Smooth muscle cell (in vitro differentiated cells): Measurements from ENCODE around the gene HCRT. TPM values are rescaled to one million over a fixed set of nuclear protein-coding genes. Genes with fewer than 3 reads are reported as not detected.
"Not testable (repeated sequence)": the region's sequence is repeated elsewhere in the genome, so short reads cannot be mapped to it uniquely, and the experiment has no call there.

Source experiments
- DNase-seq: peaks from one replicate; lab custom pipeline; 2025; ENCODE audit not compliant: unreplicated experiment; lab: John Stamatoyannopoulos, UW
- H2AFZ ChIP-seq: fragments of 200-600 bp; sonication (generic); 2 replicates; pipeline ENCODE4 v1.6.0; 2016; ENCODE audit warnings: antibody characterized with exemption, low read depth, mild to moderate bottlenecking
- H3F3A ChIP-seq: fragments of 200-600 bp; sonication (generic); 2 replicates; pipeline ENCODE4 v1.6.0; 2017; ENCODE audit warnings: antibody characterized with exemption, low read depth
- H3K27ac ChIP-seq: fragments of 200-600 bp; sonication (generic); 2 replicates; pipeline ENCODE4 v1.5.1; 2016; ENCODE audit warnings: low read depth, mild to moderate bottlenecking
- H3K27me3 ChIP-seq: fragments of 200-600 bp; sonication (generic); 2 replicates; pipeline ENCODE4 v1.6.1; 2016; ENCODE audit warnings: low read depth, mild to moderate bottlenecking
- H3K36me3 ChIP-seq: fragments of 200-600 bp; sonication (generic); 2 replicates; pipeline ENCODE4 v1.5.1; 2016; ENCODE audit warnings: low read depth
- H3K4me1 ChIP-seq: fragments of 200-600 bp; sonication (generic); 2 replicates; pipeline ENCODE4 v1.5.1; 2016; ENCODE audit warnings: low read depth
- H3K4me2 ChIP-seq: fragments of 200-600 bp; sonication (generic); 2 replicates; pipeline ENCODE4 v1.6.0; 2016; ENCODE audit warnings: mild to moderate bottlenecking
- H3K4me3 ChIP-seq: fragments of 200-600 bp; sonication (generic); 2 replicates; pipeline ENCODE4 v1.5.1; 2016; ENCODE audit warnings: mild to moderate bottlenecking
- H3K79me2 ChIP-seq: fragments of 200-600 bp; sonication (generic); 2 replicates; pipeline ENCODE4 v1.6.0; 2016; ENCODE audit warnings: low read depth, mild to moderate bottlenecking
- H3K9ac ChIP-seq: fragments of 200-600 bp; sonication (generic); 2 replicates; pipeline ENCODE4 v1.6.0; 2016; ENCODE audit warnings: low read depth
- H3K9me3 ChIP-seq: fragments of 200-600 bp; sonication (generic); replicated peaks from 2 replicates; pipeline ENCODE4 v1.5.1; 2016; ENCODE audit warnings: low read depth
- H4K20me1 ChIP-seq: fragments of 200-600 bp; sonication (generic); 2 replicates; pipeline ENCODE4 v1.6.0; 2016; ENCODE audit warnings: low read depth
- WGBS: methylation state at CpG from one replicate; pipeline ENCODE4 v1.1.7; 2016; ENCODE audit warnings: low lambda C conversion rate; 5-methylcytosine and 5-hydroxymethylcytosine counted together
- polyA plus RNA-seq: library from polyadenylated mRNA; unstranded; fragments of >200 nt; fragmentation: Nextera tagmentation; extraction: Ambion mirVana; gene quantifications from 2 replicates; pipeline ENCODE4 v1.2.1, GENCODE V29; 2016
- total RNA-seq: library from RNA; depleted of rRNA; stranded (reverse); fragments of >200 nt; gene quantifications from 2 replicates; pipeline ENCODE4 v1.2.3, GENCODE V29; 2014
- TF ChIP-seq, protein P1 (sequence below): fragments of 200-600 bp; sonication (generic); IDR thresholded peaks from 2 replicates; pipeline ENCODE4 v1.5.1; 2017; ENCODE audit warnings: borderline replicate concordance, mild to moderate bottlenecking, antibody characterized with exemption; ENCODE audit not compliant: insufficient read depth, poor library complexity, severe bottlenecking

Gene HCRT
- total and polyA plus RNA-seq, 2 experiments from 2014 or later: not detected

DNA sequence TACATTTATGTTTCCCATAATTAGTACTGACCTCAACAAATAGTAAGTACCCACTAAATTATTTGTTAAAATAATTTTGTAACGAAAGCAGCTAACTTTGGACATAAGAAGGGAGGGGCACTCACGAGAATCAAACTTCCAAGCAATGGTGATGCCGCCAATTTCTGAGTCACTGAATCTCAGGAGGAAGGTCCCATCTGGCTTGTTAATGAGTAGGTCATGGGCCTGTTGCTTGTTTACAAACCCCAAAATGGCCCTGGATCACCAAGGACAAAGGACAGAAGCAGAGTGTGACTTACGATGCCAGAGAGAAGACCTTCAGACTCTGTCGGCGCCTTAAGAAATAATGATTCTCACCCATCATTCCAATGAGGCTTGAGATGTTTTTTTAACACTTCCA is 24.8 kb upstream of the HCRT start:
- H3K27ac ChIP-seq: no peak overlapping the region
- no peak overlapping the region for H3K4me2 ChIP-seq
- no peak for DNase-seq
- H3K9ac ChIP-seq: no peak overlapping the region
- TF ChIP-seq, protein P1, sequence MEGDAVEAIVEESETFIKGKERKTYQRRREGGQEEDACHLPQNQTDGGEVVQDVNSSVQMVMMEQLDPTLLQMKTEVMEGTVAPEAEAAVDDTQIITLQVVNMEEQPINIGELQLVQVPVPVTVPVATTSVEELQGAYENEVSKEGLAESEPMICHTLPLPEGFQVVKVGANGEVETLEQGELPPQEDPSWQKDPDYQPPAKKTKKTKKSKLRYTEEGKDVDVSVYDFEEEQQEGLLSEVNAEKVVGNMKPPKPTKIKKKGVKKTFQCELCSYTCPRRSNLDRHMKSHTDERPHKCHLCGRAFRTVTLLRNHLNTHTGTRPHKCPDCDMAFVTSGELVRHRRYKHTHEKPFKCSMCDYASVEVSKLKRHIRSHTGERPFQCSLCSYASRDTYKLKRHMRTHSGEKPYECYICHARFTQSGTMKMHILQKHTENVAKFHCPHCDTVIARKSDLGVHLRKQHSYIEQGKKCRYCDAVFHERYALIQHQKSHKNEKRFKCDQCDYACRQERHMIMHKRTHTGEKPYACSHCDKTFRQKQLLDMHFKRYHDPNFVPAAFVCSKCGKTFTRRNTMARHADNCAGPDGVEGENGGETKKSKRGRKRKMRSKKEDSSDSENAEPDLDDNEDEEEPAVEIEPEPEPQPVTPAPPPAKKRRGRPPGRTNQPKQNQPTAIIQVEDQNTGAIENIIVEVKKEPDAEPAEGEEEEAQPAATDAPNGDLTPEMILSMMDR: no peak
- H3K36me3 ChIP-seq: peaks cover 12% of the 10 kb centered on the region
- H3K27me3 ChIP-seq: no peaks in the 10 kb centered on the region
- WGBS: 97% methylated on average over 6 of the region's 6 CpGs
- H3K4me3 ChIP-seq: no peak overlapping the region
- no peaks in the 10 kb centered on the region for H3K79me2 ChIP-seq
- no peaks in the 10 kb centered on the region for H4K20me1 ChIP-seq
- H3K9me3 ChIP-seq: no peaks in the 10 kb centered on the region
- no peaks in the 10 kb centered on the region for H3K4me1 ChIP-seq
- no peaks in the 10 kb centered on the region for H3F3A ChIP-seq
- H2AFZ ChIP-seq: no peak overlapping the region

DNA sequence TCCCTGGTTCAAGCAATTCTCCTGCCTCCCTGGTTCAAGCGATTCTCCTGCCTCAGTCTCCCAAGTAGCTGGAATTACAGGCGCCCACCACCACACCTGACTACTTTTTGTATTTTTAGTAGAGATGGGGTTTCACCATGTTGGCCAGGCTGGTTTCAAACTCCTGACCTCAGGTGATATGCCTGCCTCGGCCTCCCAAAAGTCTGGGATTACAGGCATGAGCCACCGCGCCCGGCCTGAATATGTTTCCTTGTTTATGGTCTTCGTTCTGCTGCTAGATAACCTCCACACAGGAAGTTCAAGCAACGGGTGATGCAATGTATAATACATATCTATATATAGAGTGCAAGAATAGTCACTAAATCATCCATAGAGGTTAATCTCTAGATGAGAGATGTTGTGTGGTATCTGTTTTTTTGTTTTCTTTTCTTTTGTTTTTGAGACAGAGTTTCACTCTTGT is 20.9 kb upstream of the HCRT start:
- H3K4me1 ChIP-seq, H3K27ac ChIP-seq, H3K27me3 ChIP-seq, DNase-seq, H3K4me3 ChIP-seq, H3K79me2 ChIP-seq, H4K20me1 ChIP-seq, H2AFZ ChIP-seq, H3F3A ChIP-seq, H3K4me2 ChIP-seq, H3K9ac ChIP-seq, H3K9me3 ChIP-seq: not testable (repeated sequence)
- WGBS: 96% methylated on average over 8 of the region's 8 CpGs
- H3K36me3 ChIP-seq: peaks cover 12% of the 10 kb centered on the region

DNA sequence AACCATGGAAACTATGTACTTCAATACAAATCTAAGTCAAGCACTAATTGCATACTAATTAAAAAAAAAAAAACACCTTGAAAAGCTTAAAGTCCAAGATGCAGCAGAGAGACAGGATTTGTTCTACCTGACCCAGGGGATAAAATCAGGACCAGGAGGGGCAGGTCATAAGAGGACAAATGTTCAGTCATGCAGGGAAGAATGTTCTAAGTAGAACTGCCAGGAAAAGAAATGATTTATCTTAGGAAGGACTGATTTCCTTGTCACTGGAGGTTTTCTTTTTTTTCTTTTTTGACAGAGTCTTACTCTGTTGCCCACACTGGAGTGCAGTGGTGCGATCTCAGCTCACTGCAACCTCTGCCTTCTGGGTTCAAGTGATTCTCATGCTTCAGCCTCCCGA is 18.1 kb upstream of the HCRT start:
- Histone ChIP-seq H3K4me3 (no peak overlapping the region), H3K27ac (no peak overlapping the region), H3K4me1 (no peaks in the 10 kb centered on the region), H3K9me3 (no peaks in the 10 kb centered on the region), H3F3A (no peaks in the 10 kb centered on the region), H3K4me2 (no peak overlapping the region), H2AFZ (no peak overlapping the region), H3K9ac (no peak overlapping the region), H3K36me3 (no peaks in the 10 kb centered on the region), H4K20me1 (no peaks in the 10 kb centered on the region), H3K27me3 (no peaks in the 10 kb centered on the region), H3K79me2 (no peaks in the 10 kb centered on the region)
- WGBS: 94% methylated on average over 2 of the region's 2 CpGs
- DNase-seq: no peak
- TF ChIP-seq, protein P1: no peak

DNA sequence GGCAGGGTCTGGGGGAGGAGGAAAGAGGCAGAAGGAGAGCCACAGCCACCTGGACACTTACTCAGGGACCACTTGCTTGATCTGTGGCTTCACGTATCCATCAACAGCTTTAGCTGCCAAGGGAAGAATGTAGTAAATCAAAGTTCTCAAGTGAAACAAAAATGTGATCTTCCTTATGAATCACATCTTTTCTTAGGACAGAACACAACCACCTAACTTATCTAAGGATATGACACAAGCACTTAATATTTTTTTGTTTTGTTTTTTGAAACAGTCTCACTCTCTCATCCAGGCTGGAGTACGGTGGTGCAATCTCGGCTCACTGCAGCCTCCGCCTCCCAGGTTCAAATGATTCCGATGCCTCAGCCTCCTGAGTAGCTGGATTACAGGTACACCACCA is 17.4 kb upstream of the HCRT start:
- Histone ChIP-seq H4K20me1 (no peaks in the 10 kb centered on the region), H3K9ac (no peak overlapping the region), H3K27ac (no peak overlapping the region), H3K79me2 (no peaks in the 10 kb centered on the region), H3K4me1 (no peaks in the 10 kb centered on the region), H3K4me2 (no peak overlapping the region), H3K27me3 (no peaks in the 10 kb centered on the region), H3K4me3 (no peak overlapping the region), H3F3A (no peaks in the 10 kb centered on the region), H2AFZ (no peak overlapping the region), H3K36me3 (no peaks in the 10 kb centered on the region), H3K9me3 (no peaks in the 10 kb centered on the region)
- 96% methylated on average over 5 of the region's 5 CpGs for WGBS
- TF ChIP-seq, protein P1: no peak
- DNase-seq: no peak
